Measurements from ENCODE around the gene LRRC8E.

Gene LRRC8E

DNA sequence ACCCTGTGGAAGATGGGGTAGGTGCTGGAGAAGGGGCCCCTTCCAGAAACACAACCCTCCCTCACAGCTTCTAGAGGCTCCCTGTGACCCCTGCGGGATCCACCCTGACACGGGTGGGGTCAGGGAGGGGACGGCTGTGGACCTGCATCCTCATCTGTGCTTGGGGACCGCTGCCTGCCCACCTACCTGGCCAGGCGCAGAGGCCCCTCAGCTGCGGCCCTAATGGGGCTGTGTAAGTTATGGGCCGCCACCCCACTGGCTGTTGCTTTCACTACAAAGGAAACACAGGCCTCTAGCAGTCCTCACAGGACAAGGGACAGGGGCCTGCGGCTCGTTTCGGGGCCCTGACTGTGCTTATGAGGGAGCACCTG lies 44.6 kb downstream of the LRRC8E start:
- peaks cover 19% of the 10 kb centered on the region for H3K36me3 Mint-ChIP-seq (ENCODE audit: low read depth)
- no peak overlapping the region for H3K4me3 Mint-ChIP-seq
- TF ChIP-seq, protein P1, sequence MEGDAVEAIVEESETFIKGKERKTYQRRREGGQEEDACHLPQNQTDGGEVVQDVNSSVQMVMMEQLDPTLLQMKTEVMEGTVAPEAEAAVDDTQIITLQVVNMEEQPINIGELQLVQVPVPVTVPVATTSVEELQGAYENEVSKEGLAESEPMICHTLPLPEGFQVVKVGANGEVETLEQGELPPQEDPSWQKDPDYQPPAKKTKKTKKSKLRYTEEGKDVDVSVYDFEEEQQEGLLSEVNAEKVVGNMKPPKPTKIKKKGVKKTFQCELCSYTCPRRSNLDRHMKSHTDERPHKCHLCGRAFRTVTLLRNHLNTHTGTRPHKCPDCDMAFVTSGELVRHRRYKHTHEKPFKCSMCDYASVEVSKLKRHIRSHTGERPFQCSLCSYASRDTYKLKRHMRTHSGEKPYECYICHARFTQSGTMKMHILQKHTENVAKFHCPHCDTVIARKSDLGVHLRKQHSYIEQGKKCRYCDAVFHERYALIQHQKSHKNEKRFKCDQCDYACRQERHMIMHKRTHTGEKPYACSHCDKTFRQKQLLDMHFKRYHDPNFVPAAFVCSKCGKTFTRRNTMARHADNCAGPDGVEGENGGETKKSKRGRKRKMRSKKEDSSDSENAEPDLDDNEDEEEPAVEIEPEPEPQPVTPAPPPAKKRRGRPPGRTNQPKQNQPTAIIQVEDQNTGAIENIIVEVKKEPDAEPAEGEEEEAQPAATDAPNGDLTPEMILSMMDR (IDR thresholded peaks at IDR 0.05; ENCODE audit: unreplicated experiment in 3 of 3), result no peak
- no peak overlapping the region for H3K27ac Mint-ChIP-seq
- H3K27me3 Mint-ChIP-seq (ENCODE audit: low read depth), result no peaks in the 10 kb centered on the region
- no peaks in the 10 kb centered on the region for H3K9me3 Mint-ChIP-seq
- peaks cover 12% of the 10 kb centered on the region for H3K4me1 Mint-ChIP-seq

DNA sequence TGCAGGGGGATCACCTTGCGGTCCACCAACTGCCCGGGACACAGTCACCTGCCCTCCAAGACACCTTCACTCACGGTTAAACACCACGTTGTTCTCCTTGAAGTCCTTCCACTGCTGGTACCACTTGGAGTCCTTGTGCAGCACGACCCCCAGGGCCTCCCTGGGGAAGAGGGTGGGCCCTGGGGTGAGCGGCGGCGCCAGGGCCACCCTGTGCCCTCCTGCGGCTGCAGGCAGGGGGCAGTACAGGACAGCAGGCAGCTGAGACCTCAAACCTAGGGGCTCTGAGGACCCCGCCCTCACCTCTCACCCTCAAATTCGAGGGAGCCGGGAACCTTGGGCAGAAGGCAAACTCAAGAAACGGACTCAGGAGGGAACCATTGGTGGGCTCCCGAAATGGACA lies 45.1 kb downstream of the LRRC8E start:
- peaks cover 8% of the 10 kb centered on the region for H3K4me1 Mint-ChIP-seq

DNA sequence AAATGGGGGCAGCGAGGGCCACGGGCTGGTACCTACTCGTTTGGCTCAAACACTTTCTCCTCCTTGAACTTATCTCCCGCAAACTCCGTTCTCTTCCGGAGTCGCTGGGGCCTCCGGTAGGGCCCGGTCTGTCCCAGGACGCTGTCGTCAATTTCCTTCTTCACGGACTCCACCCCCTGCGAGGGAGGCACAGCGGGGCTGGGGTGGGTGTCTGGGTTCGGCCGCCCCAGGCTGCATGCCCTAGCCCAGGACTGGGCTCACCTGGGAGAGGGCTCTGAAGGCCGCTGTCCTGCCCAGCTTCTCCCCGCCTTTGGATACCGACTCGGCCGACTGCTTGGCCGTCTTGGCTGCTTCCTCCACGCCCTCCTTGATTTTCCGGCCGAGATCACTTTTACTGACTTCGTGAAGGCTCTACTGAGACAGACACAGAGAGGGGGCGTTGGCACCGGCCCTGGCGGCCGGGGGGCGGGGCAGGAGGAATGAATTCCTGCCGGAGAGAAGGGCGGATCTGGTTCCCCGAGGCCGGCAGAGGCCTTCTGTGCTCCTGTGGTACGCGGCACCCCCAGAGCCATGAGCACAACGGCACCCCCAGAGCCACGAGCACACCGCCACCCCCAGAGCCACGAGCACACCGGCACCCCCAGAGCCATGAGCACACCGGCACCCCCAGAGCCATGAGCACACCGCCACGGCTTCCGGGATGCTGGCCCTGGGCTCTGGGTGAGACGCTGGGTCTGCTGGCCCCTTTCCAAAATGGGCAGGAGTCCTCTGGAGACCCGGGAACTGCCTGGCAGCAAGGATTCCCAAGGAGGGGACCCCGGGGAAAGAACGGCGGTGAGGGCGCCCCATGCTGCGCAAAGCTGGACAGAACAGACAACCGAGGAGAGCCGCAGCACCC lies 45.8 kb downstream of the LRRC8E start:
- Mint-ChIP-seq H3K27ac (no peak overlapping the region), H3K36me3 (ENCODE audit: low read depth) (peaks cover 21% of the 10 kb centered on the region), H3K4me3 (no peak overlapping the region), H3K27me3 (ENCODE audit: low read depth) (no peaks in the 10 kb centered on the region), H3K9me3 (no peaks in the 10 kb centered on the region), H3K4me1 (peaks cover 1% of the 10 kb centered on the region)
- TF ChIP-seq, protein P1 (IDR thresholded peaks at IDR 0.05; ENCODE audit: unreplicated experiment in 3 of 3), result no peak

More for the DNA sequence above, 45.1 kb downstream of the LRRC8E start:
- H3K36me3 Mint-ChIP-seq (ENCODE audit: low read depth), result peaks cover 18% of the 10 kb centered on the region
- no peaks in the 10 kb centered on the region for H3K9me3 Mint-ChIP-seq
- TF ChIP-seq, protein P1 (IDR thresholded peaks at IDR 0.05; ENCODE audit: unreplicated experiment in 3 of 3), result peak in 1 of 3 experiments; percentile 24
- no peak overlapping the region for H3K4me3 Mint-ChIP-seq
- H3K27me3 Mint-ChIP-seq (ENCODE audit: low read depth), result no peaks in the 10 kb centered on the region
- no peak overlapping the region for H3K27ac Mint-ChIP-seq

DNA sequence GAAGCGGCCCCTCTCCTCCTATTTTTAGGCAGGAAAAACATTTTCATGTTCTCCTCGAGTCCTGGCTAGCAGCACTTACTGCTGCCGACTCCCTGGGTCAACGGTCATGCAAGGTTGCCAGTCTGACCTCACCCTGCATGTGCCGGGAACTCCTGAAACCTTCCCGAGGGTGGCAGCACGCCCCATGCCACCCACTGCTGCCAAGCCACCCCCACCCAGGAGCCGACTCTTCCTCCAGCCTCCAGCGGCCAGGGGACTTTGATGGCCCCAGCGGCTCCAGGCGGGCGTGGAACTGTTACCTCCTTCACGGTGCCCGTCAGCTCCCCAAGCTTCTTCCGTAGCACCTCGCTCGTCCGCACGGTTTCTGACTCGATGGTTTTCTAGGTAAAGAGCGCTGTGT lies 46.5 kb downstream of the LRRC8E start:
- TF ChIP-seq, protein P1 (IDR thresholded peaks at IDR 0.05; ENCODE audit: unreplicated experiment in 3 of 3), result no peak
- peaks cover 22% of the 10 kb centered on the region for H3K36me3 Mint-ChIP-seq (ENCODE audit: low read depth)
- H3K27me3 Mint-ChIP-seq (ENCODE audit: low read depth), result no peaks in the 10 kb centered on the region
- H3K4me1 Mint-ChIP-seq, result no peaks in the 10 kb centered on the region
- no peak overlapping the region for H3K4me3 Mint-ChIP-seq
- H3K27ac Mint-ChIP-seq, result no peak overlapping the region
- H3K9me3 Mint-ChIP-seq, result no peaks in the 10 kb centered on the region

DNA sequence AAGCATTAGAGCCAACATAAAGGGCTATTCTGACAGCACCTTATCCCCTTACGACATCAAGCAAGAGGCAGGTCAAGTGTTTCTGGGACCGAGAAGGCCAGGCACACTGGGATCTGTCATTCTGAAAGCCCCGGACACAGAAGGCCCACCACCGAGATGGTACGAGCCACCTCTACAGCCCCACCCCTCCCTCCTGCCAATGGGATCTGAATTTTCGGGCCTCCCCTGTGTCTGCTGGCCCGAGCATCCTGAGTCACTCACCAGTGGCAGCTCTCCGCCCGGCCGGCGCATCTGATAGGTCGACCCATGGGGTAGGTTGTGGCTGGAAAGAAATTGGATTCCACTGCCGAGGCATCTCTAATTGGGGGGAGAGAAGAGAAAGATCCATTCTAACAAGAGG lies 52.5 kb downstream of the LRRC8E start:
- H3K4me1 Mint-ChIP-seq, result peaks cover 7% of the 10 kb centered on the region
- no peaks in the 10 kb centered on the region for H3K9me3 Mint-ChIP-seq
- TF ChIP-seq, protein P1 (IDR thresholded peaks at IDR 0.05; ENCODE audit: unreplicated experiment in 3 of 3), result no peak
- peak overlapping the region; percentile 68 to 82 (median 73) for H3K4me3 Mint-ChIP-seq
- H3K27me3 Mint-ChIP-seq (ENCODE audit: low read depth), result no peaks in the 10 kb centered on the region
- H3K36me3 Mint-ChIP-seq (ENCODE audit: low read depth), result peaks cover 29% of the 10 kb centered on the region
- H3K27ac Mint-ChIP-seq, result no peak overlapping the region

Measured in nephron (organoid).